ENCODE results near the gene OSBP2.
"Not testable (repeated sequence)": the region's sequence is repeated elsewhere in the genome, so short reads cannot be mapped to it uniquely, and the experiment has no call there.

OSBP2 gene

DNA sequence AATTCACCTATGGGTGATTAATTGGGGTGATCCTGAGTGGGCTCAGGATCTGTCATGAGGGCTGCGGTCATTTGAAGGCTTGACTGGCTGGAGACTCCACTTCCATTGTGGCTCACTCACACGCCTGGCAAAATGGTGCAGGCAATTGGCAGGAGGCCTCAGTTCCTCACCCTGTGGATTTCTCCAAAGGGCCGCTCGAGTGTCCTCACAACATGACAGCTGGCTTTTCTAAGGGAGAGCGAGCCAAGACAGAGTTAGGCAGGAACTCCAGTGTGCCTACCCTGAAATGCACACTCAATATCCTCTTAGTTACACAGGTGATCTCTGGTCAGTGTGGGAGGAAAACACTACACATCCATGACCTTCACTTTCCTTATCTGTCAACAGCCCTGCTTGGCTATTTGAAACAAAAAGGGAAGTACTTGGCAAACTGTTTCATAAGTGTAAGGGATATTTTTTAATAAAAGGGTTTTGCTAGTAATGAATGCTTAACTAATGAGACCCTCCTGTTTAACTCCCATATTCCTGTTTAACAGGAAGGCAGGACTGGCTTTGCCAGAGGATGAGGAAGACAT, 25.7 kb downstream of the OSBP2 start:
- DNase-seq: no peak

DNA sequence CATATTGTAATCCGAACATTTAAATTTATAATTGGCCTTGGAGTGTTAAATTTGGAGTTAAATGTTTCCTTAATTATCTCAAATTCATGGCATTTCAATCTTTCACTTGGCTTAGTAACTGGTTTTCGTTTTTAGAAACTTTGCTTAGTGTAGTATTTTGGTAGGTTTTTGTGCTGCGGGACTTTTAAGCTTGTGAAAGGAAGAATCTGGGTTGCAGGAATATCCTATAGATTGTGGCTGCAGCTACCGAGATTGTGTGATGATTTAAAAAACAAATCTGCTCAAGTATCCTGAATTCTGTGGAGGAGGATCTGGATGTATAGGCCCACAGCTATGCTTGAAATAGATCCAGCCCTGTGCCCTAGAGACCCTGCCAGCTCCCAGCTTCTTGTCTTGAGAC, 27.1 kb downstream of the OSBP2 start:
- no peak for DNase-seq

DNA sequence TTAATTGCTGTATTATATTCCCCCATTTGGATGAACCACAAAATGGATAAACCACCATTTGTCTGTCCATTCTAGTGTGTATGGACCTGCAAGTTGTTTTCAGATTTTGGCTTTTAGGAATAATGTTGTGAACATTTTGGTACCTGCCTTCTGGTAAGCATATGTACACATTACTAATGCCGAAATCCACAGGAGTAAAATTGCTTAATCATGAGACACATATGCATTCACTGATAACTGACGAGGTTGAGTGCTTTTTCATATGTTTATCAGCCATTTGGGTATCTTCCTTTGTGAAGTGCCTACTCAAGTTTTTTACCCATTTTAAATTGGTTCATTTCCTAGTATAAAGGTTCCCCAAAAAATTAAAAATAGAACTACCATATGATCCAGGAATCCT, 34.2 kb downstream of the OSBP2 start:
- DNase-seq: no peak

DNA sequence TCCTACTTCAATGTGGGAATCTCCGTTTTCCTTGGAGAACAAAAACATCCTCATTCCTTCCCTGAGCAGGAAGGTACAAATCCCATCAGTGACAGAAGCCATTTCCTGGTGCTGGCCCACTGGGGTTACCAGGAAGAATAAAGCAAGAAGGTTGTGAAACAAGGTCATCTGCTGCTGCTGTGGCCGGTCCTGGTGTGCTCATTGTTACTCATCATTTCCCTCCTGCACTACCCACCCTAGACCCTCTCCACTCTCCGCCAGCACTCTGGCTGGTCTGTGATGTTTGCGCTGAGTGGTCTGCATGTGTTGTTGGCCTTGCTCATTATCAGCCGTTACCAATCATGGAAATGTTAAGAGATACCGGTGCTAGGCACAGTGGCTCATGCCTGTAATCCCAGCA, 37.0 kb downstream of the OSBP2 start:
- DNase-seq: no peak

GRCh38 chr22:30732426-30732825, 37.8 kb downstream of the OSBP2 start:
- DNase-seq: no peak

- no peak for DNase-seq
Observed at GRCh38 chr22:30733181-30733631, 38.5 kb downstream of the OSBP2 start.

DNA sequence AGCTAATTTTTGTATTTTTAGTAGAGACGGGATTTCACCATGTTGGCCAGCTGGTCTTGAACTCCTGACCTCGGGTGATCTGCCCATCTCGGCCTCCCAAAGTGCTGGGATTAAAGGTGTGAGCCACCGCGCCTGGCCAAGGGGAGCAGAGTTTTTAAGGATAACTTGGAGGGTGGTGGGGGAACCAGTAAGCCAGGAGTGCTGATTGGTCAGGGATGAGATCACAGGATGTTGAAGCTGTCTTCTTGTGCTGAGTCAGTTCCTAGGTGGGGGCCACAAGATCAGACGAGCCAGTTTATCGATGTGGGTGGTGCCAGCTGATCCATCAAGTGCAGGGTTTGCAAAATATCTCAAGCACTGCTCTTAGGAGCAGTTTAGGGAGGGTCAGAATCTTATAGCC, 45.3 kb downstream of the OSBP2 start:
- DNase-seq: not testable (repeated sequence)

DNA sequence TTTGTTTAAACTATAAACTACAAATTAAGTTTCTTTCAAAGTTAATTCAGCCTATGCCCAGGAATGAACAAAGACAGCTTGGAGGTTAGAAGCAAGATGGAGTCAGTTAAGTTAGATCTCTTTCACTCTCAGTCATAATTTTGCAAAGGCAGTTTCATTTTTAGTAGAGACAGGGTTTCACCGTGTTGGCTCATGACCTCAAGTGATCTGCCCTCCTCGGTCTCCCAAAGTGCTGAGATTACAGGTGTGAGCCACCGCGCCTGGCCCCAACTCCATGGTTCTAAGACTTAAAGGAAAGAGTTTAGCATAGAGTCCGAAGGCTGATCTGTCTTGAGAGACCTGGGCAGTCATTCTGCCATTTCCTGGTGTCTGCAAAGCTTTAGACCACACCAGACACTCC, 45.8 kb downstream of the OSBP2 start:
- DNase-seq: not testable (repeated sequence)

DNA sequence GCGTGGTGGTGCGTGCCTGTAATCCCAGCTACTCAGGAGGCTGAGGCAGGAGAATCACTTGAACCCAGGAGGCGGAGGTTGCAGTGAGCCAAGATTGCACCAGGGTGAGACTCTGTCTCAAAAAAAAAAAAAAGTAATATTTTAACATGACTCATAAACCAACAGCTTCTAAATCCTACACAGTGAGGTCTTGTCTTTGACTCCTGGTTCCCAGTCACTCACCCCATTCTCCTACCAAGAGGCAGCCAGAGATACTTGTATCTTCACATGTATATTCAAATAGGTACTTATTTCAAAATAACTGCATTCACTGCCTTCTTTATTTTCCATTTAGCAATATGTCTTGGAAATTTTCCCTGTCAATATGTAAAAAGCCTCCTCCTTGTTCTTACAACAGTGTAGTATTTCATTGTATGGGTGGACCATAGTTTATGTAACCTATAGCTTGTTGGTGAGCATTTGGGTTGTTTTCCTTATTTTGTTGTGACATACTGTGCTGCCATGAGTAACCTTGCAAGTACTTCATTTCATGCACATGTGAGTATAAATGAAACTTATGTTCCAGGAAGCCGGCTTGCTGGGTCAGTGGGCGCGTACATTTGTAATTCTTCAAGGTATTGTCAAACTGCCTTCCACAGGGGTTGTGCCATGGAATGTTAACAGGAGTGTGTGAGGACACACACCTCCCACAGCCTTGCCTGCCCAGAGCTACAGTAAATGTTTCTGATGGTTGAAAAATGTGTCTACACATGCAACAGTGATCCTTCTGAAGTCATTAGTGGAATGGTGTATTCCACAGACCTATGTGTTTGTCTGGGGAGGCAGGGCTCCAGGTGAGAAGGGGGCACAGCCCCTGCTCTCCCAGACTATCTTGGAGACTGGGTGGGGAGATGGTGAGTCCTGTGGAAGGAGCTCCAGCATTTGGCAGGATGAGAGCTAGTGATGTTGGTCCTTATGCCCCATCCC, 47.9 kb downstream of the OSBP2 start:
- DNase-seq: no peak

- DNase-seq: no peak
Observed at GRCh38 chr22:30743257-30744020, 48.8 kb downstream of the OSBP2 start.

DNA sequence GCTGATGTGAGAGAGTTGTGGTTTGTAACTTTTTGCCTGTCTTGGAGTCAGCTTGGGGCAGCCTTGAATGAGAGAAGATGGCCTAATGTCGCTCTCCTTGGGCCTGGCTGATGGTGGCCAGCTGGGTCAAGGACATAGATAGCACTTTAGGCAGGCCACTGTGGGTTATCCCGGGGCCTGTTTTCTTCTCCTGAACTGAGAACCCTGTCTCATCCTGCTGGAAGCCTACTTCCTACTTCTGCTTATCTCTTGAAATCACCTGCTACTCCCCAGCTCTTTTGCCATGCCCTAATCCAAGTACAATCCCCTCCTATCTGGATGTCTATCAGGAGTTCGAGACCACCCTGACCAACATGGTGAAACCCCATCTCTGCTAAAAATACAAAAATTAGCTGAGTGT, 49.5 kb downstream of the OSBP2 start:
- no peak for DNase-seq

- no peak for DNase-seq
Observed at GRCh38 chr22:30747493-30747892, 52.8 kb downstream of the OSBP2 start.

GRCh38 chr22:30749272-30749671, 54.6 kb downstream of the OSBP2 start:
- DNase-seq: no peak

GRCh38 chr22:30749849-30750248, 55.2 kb downstream of the OSBP2 start:
- DNase-seq: no peak

- DNase-seq: no peak
Observed at GRCh38 chr22:30751529-30751928, 56.9 kb downstream of the OSBP2 start.

DNA sequence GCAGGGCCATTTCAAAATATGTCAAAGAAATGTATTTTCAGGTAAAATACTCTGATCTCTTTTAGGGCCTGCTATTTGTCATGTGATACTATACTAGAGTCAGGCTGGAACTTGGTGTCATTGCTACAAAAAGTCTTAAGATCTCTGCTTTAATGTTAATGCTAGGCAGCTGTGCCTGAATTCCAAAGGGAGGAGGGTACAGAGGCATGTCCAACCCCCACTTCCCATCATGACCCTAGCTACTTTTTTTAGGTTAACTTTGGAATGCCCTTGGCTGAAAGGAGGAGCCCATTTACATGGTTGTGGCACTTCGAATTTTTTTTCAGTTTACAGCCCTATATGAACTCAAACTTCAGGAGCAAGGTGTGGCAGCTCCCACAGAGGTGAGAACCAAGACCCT, 58.1 kb downstream of the OSBP2 start:
- no peak for DNase-seq

DNA sequence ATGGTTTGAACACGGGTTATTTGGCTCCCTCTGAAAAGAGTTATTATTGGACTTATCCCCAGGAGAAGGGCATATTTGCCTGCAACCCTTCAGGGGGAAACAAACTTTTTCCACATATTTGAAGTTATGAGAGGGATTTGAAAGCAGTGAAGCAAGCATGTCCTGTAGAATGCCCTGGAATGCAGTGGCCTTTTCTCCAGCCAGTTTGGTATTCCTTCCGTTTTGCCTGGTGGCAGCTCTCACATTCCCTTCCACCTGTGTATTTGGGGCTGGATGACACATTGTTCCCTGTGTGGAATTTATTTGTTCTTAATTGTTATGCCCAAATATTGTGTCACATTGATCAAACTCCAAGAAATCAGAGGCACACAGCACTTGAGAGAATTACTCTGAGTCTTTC, 59.0 kb downstream of the OSBP2 start:
- DNase-seq: no peak

GRCh38 chr22:30754521-30754920, 59.8 kb downstream of the OSBP2 start:
- DNase-seq: no peak

DNA sequence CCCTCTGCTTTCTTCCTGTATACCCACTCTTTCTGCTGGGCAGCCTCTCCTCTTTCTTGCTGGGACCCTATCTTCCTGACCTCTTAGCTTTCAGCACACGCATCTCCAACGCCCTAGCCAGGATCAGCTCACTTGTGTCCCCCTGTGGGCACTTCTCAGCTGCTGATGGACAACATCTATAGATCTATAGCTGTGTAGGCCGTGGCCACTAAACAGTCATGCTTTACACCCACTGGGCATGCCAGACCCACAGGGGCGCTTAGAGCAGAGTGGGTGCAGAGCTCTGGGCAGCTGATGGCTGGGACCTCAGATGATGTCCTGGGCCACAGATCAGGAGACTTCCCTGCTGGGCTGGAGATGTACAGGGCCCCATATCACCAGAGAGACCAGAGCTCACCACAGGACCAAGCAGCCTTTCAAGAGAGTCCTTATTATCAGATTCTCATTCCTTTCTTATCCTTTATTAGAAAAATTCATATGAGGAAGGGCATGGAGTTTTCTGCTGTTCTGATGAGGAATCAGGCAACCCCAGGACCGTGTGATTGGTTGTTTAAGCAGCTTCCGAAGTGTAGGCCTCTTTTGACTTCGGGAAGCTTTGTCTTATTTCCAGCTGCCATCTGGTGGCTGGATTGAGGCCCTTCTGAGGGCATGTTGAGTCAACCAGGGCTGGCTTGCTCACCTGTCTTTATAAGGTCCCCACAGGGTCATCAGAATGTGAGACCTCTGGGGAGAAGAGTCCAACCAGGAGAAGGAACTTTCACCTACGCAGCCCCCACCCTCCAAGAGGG, 60.5 kb downstream of the OSBP2 start:
- DNase-seq: no peak

DNA sequence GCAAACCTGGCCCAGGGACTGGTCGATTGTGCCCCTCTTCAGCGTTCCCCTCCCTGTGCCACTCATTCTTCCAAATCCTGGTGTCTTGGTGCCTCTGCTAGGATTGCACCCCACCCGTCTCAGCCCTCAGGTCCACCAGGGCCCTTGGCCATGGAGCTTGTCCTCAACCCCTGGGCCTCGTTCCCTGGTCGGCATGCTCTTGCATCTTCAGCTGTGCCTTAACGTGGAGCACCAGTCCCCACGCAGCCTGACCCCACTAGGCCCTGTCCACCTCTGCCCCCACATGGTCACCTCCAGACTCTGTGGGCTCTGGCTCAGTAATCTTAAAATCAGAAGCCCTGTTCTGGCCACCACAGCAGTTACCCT, 61.1 kb downstream of the OSBP2 start:
- no peak for DNase-seq

DNA sequence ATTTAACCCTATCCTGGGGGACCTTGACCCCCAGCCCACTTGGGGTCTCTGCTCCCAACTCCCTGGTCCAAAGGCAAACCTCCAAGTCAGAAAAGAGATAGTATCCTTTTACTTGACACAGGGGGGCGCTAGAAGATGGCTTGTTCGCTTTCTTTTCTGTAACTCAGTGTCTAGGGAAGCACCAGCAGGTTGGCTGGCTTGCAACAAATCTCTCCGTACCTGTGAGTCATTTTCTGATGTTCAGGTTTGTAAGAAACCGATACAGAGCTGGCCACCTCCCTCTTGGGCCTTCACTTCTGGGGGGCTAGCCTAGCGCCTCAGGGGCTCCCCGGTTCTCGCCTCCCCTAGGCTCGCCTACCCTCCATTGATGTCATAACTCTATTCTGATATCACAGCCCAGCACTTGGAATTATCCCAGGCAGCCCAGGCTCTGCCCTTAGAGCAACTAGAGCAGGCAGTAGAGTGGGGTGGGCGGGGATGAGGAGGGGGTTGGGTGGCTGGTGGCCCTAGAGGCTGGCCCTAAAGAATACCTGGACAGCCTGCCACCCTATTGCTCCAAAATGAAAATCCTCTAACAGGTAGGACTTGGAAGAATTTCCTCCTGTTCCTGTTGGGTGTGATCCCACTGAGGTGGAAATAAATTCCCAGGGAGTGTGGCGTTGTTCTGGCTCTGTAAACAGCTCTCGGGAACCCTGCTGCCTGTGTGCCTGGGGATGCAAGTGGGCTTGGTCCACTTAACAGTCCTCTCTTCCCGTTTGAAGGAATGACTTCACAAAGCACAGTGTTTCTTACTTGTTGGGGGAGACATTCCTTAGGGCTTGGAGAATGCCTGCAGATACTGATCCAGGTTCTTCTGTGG, 69.4 kb downstream of the OSBP2 start:
- DNase-seq: no peak

DNA sequence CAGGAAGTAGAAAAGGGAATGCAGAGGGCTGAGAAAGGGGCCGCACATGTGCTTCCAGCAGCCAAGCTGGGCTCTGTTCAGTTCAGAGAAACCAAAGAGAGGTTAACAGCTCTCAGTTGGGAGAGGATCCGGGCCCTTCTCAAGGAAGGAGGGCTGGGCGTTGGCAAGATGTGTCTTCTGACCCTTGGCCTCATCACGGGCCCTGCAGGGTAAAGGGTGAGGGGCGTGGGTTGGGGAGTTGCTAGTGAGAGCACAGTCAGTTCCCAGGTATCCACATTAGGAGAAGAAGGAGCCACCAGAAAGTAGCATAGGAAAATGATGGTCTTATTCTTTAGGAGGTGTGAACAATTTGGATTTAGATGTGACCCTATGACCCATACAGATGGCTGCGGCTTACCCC, 73.0 kb downstream of the OSBP2 start:
- no peak for DNase-seq

Measured in cortex of kidney (tissue), 1 donor.